ENCODE measurements around the gene MEN1.
"Not testable (repeated sequence)": the region's sequence is repeated elsewhere in the genome, so short reads cannot be mapped to it uniquely, and the experiment has no call there.

Gene MEN1

DNA sequence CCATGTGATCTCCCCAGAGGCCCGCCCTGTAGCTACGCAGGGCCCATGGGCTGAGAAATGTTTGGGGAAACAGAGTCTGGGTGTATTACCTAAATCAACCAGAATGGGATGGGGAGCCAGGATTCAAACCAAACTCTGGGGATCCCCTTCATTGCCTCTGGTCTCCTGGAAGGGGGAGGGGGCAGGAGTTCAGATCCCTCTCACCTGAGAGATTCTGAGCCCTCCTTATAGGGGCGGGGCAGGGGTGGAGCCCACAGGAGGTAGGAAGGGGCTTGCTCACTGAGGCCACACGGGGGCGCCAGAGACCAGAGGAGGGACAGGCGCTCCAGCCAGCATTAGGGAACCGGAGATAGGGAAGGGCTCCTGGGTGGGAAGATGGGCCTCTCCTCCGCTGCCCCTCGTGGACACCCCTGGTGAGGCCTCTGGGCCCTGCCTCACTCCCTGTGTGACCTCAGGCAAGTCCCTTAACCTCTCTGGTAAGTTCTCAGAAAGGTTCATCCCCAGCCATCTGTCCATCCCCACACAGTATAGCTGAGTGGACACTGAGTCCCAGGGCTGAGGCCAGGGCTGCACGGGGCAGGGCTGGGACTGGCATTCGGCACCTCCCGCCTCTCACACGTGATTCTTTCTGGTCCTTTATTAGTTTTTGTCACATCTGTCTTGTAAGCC, 36.8 kb upstream of the MEN1 start:
- DNase-seq (ENCODE audit: extremely low read depth in 1 of 2, low read depth in 1 of 2): peak; percentile 81 to 95

GRCh38 chr11:64845776-64846129, 35.4 kb upstream of the MEN1 start:
- not testable (repeated sequence) for DNase-seq (ENCODE audit: extremely low read depth in 1 of 2, low read depth in 1 of 2)

GRCh38 chr11:64845129-64845775, 34.9 kb upstream of the MEN1 start:
- DNase-seq (ENCODE audit: extremely low read depth in 1 of 2, low read depth in 1 of 2): no peak

DNA sequence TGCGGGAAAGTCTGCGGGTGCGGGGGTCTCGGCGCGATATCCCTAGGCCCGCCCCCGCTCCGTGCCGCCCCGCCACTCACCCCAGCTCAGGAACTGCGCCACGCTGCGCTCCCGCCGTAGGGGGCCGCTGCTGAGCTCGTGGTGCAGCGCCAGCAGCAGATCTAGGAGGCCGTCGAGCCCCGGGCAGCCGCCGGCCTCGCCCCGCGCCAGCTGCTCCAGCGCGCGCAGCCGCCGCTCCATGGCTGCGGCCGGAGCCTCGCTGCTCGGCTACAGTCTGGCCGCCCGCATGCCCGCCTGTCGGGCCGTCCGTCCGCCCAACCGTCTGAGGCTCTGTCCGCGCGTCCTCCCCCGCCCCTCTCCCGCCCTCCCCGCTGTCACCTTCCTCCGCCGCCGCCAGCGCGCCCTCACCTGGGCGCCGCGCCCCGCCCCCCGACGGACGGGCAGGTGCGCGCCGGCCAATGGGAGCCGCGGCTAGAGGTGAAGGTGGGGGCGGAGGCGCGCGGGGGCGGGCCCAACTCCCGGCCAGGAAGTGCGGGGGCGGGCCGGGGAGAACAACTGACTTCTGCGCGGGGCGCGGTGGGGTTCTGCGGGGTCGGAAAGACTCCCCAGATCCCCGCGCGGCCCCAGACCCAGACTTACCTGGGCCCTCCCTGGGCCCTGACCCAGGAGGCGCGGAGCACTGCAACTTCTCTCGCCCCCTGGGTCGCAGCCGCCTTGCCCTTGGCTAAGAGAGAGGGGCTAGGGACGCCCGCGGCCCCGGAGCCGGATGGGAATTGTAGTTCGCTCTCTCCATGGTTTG, 34.2 kb upstream of the MEN1 start, which contains the start of gene CDC42BPG:
Gene CDC42BPG, minus strand, starts transcription at position 324 of the 799 bp plus-strand sequence. Its CDS starts 84 bp downstream, at position 240.
- peak in 1 of 2 donors; percentile 57 for DNase-seq (ENCODE audit: extremely low read depth in 1 of 2, low read depth in 1 of 2)

GRCh38 chr11:64843686-64844329, 33.5 kb upstream of the MEN1 start:
- no peak for DNase-seq (ENCODE audit: extremely low read depth in 1 of 2, low read depth in 1 of 2)

DNA sequence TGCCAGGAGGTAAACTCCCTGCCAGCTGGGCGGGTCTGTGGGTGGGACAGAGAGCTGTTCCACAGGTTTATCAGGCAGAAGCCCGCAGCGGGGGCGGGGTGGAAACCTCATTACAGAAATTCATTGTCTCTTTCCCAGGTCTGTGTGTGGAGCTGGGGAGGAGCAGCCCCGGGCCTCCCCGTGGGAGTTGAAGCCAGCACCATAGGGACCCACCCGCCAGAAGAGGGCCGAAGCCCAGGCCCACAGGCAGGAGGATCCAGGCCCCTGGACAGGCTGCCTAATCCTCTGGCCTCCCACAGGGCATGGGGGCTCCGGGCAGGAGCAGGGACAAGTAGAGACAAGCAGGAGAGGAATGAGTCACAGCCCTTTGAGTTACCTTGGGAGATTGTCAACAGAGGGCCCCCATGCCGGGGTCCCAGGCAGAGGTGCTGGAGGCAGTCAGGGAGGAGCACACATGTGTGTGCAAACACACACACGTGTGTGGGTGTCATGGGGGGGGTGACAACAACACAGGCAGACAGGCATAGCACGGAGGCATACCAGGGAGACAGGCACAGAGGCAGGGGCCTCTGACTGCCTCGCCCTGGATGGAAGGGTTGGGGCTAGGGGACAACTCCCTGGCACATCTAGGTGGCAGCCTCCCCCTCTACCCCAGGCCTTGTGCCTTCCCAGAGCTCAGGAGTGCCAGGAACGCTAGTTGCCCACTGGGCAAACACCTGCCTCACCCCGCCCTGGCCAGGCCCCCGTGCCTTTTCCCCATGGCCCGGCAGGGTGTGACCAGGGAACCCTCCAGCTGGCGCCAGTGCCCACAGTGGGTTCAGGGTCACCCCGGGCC, 32.7 kb upstream of the MEN1 start:
- no peak for DNase-seq (ENCODE audit: extremely low read depth in 1 of 2, low read depth in 1 of 2)

- no peak for DNase-seq (ENCODE audit: extremely low read depth in 1 of 2, low read depth in 1 of 2)
Measured at GRCh38 chr11:64842366-64842759, 32.0 kb upstream of the MEN1 start.

DNA sequence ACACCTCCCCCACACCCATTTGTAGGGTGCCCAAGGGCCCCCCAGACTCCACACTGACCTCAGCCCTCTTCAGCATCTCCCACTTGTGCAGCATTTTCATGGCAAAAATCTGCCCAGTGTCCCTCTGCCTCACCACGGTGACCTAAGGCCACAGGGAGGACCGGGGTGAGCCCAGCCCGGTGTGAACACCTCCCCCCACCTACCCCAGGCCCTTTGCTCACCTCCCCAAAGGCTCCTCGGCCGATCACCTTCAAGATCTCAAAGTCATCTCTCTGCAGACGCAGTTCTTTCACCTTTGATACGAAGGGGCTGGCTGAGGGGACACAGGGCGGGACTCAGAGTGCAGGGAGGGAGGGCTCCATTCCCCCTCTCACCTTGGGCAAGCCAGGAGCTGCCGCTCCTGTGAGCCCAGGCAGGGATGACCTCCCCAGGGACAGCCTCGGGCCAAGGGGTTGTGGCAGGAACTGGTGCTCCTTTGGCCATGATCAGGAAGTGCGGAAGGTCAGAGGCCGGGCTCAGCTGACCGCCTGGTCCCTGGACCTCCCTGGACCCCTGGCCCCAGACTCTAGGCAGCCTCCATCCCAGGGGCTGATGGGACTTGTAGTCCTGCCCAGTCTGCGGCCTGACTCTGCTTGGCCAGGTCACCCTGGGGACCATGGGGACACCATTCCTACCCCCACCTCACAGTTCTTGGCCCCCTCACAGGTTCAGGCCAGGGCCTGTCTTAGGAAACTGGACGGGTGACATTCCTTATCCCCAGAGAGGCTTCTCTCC, 31.4 kb upstream of the MEN1 start:
- no peak for DNase-seq (ENCODE audit: extremely low read depth in 1 of 2, low read depth in 1 of 2)

GRCh38 chr11:64839887-64840782, 29.8 kb upstream of the MEN1 start:
- no peak for DNase-seq (ENCODE audit: extremely low read depth in 1 of 2, low read depth in 1 of 2)

DNA sequence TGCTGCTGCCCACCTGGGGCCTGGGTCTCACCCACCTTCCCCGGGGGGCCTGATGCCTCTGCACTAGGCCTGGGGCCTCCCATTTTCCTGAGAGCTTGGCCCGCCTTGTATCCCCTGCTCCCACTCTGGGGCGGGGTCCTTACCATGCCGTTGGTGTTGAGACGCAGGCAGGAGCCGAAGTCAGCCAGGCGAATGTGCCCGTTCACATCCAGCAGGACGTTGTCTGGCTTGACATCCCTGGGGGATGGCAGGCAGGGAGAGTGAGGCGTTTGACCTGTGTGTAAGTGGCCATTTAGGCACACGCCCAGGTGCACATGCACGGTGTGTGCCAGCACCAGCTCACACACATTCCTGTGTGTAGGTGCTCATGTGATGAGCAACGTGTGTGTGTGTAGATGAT, 29.0 kb upstream of the MEN1 start:
- DNase-seq (ENCODE audit: extremely low read depth in 1 of 2, low read depth in 1 of 2): no peak

DNA sequence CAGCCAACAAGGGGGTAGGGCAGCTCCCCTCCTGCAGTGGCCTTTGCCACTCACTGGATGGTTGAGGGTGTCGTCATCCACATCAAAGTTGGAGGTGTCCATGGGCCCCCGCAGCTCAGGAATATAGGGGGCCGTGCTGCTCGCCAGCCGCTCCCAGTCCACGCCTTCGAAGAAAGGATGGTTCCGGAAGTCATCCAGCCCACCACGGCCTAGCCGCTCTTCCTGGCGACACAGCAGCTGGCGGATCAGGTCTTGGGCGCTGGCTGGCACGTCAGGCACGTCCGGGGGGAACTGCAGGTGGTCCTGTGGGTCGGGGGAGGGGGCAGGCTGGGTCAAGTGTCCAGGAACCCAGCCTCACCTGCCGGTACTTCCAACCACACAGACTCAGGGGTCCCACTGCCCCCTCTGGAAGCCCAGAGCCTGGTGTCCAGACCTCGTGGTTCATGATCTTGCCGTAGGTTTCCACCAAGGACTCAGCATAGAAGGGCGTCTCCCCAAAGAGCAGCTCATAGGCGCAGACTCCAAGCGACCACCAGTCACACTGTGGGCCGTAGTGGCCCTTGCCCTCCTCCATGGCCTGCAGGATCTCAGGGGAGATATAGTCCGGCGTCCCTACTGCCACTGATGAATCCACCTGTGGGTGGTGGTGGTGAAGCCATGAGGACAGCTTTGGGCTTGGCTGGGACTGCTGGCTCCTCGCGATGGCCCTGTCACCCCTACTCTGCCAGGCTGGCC, 28.4 kb upstream of the MEN1 start:
- DNase-seq (ENCODE audit: extremely low read depth in 1 of 2, low read depth in 1 of 2): no peak

DNA sequence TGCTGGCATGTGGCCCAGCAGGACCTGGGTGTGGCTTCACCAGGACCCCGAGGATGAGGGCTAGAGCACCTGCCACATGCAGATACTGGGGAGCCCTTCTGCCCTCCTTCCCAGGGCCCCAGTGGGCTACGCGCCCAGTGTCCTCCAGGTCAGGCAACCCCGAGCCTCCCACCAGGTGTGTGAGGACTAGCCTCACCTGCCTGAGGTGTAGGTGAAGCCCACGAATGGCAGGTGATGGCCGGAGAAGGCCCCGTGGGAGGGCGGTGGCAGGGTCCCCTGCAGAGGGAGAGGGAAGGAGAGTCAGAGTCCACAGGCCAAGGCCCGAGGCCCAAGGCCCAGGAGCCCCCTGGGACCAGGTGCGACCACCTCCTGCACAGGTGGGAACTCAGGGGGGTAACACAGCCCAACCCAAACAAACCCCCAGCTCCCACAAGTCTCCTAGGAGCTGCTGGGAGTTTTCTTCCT, 27.6 kb upstream of the MEN1 start:
- no peak for DNase-seq (ENCODE audit: extremely low read depth in 1 of 2, low read depth in 1 of 2)

GRCh38 chr11:64836448-64837072, 26.2 kb upstream of the MEN1 start:
- DNase-seq (ENCODE audit: extremely low read depth in 1 of 2, low read depth in 1 of 2): no peak

GRCh38 chr11:64835616-64836447, 25.5 kb upstream of the MEN1 start:
- no peak for DNase-seq (ENCODE audit: extremely low read depth in 1 of 2, low read depth in 1 of 2)

GRCh38 chr11:64834723-64835615, 24.6 kb upstream of the MEN1 start:
- no peak for DNase-seq (ENCODE audit: extremely low read depth in 1 of 2, low read depth in 1 of 2)
